Pancreas (tissue), 10 donors: Measurements from ENCODE around the gene VWA8. TPM values are rescaled to one million over a fixed set of nuclear protein-coding genes. Genes with fewer than 3 reads are reported as not detected.
A peak's percentile ranks its signal among the peaks of the same experiment; 100 is the strongest.

Source experiments
- ATAC-seq, 4 donors: fragments of 200-7000 bp; cut with Tn5 transposase; one replicate each; pipeline versions ENCODE4 v1.8.0 to v1.9.1; 2020; ENCODE audit warnings: mild to moderate bottlenecking in 4 of 4, moderate library complexity in 4 of 4
- DNase-seq, 6 donors: peaks; one replicate each; pipeline ENCODE4 v3.0.0-alpha.2; 2020
- FAIRE-seq: peaks from 2 replicates; lab custom pipeline; 2012; peaks lifted over from hg19 to GRCh38; lab: Jason Lieb, UNC
- H3K27ac ChIP-seq, 4 donors: fragments of 200-600 bp; sonication (generic); 1 replicate in 3 of 4; 2 replicates in 1 of 4; pipeline versions ENCODE4 v1.5.0 to v1.8.0; 2020
- H3K27me3 ChIP-seq, 4 donors: fragments of 200-600 bp; one replicate each; pipeline ENCODE4 v1.8.0; 2021
- H3K36me3 ChIP-seq, 3 donors: fragments of 200-600 bp; sonication (generic) in 1 of 3; one replicate each; pipeline versions ENCODE4 v1.5.0 to v1.8.0; 2020 to 2021
- H3K4me1 ChIP-seq, 3 donors: fragments of 200-600 bp; one replicate each; pipeline ENCODE4 v1.8.0; 2021
- H3K4me3 ChIP-seq, 4 donors: fragments of 200-600 bp; sonication (generic) in 2 of 4; one replicate each; pipeline versions ENCODE4 v1.5.0 to v1.8.0; 2020 to 2021
- H3K9me3 ChIP-seq, 4 donors: fragments of 200-600 bp; one replicate each; pipeline ENCODE4 v1.8.0; 2021
- WGBS, 2 donors: extraction: QIAGEN DNeasy Blood & Tissue Kit; methylation state at CpG; one replicate each; pipeline ENCODE4 v1.1.7; 2013; 5-methylcytosine and 5-hydroxymethylcytosine counted together
- intact Hi-C, 3 donors: fragments of 100-400 bp; cut with DNase I; formaldehyde crosslinking; loops; one replicate each; pipeline versions ENCODE4 v1.11.1 to v1.14.2; 2022
- polyA plus RNA-seq, 2 donors: library from polyadenylated mRNA; stranded (reverse); fragments of 200-250 nt; gene quantifications; one replicate each; pipeline ENCODE4 v1.2.3, GENCODE V29; 2013
- total RNA-seq, 6 donors: library from RNA; stranded (reverse); fragmentation: NEBNext Ultra II Directional in 4 of 6; extraction: Animal tissue kit (Norgen Biotek cat#: 25700) in 4 of 6; gene quantifications; one replicate each; pipeline versions ENCODE4 v1.2.1 to v1.2.4, GENCODE V29; 2021 to 2023
- TF ChIP-seq, protein P1 (sequence below), 4 donors: fragments of 200-600 bp; sonication (generic) in 3 of 4; IDR thresholded peaks; one replicate each; pipeline versions ENCODE4 v1.5.0 to v1.8.0; 2021; ENCODE audit warnings: antibody characterized with exemption in 4 of 4
- donor health status: healthy with polysubstance abuse.
- donor health status: DM: no; HTN: no; CAD: no; lungs with moderate emphysema.
- donor health status: DM: no; HTN: no; CAD: no.
- donor health status: control.
- donor health status: control.
- donor health status: Bipolar disorder and iron deficiency.
- donor health status: DM: yes; HTN: yes; CAD: no.
- donor health status: DM: no; HTN: no; CAD: no.
- donor health status: DM: no; HTN: no; CAD: no.
- donor health status: DM: yes; HTN: yes; CAD: no.

Gene VWA8
- total and polyA plus RNA-seq, 8 donors: 3.3 to 15.8 (median 9.2) TPM

DNA sequence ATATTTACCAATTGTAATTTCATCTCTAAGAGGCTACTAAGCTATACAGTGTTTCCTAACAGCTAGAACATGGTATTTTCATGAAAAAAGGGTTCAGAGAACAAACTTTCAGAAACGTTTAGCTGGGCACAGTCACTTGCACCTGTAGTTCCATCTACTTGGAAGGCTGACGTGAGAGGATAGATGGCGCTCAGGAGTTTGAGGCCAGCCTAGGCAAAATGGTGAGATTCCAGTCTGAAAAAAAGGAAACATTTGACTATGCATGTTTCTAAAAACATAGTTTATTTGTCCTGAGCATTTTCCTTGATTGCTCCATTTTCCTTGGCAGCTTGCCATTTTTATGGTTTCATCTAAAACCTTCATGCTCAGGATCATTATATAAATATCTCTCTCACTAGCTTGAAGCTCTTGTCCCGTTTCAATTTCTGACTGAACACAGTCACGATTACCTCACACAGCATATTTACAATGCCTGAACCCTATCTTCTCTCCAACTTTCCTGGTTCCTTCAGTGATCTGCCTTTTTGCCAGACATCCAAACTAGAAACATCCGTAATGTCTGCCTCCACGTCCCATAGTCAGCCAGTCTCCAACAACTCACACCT lies 302.8 kb downstream of the VWA8 start:
- intact Hi-C loops: no loop called here
- ATAC-seq (no peak), FAIRE-seq (no peak), DNase-seq (no peak)
- Histone ChIP-seq H3K36me3 (no peaks in the 10 kb centered on the region), H3K4me1 (no peaks in the 10 kb centered on the region), H3K27me3 (no peaks in the 10 kb centered on the region), H3K27ac (no peak overlapping the region), H3K4me3 (no peak overlapping the region), H3K9me3 (no peaks in the 10 kb centered on the region)
- WGBS, 2 donors: 74 to 78% methylated on average over 7 of the region's 7 CpGs
- TF ChIP-seq, protein P1, sequence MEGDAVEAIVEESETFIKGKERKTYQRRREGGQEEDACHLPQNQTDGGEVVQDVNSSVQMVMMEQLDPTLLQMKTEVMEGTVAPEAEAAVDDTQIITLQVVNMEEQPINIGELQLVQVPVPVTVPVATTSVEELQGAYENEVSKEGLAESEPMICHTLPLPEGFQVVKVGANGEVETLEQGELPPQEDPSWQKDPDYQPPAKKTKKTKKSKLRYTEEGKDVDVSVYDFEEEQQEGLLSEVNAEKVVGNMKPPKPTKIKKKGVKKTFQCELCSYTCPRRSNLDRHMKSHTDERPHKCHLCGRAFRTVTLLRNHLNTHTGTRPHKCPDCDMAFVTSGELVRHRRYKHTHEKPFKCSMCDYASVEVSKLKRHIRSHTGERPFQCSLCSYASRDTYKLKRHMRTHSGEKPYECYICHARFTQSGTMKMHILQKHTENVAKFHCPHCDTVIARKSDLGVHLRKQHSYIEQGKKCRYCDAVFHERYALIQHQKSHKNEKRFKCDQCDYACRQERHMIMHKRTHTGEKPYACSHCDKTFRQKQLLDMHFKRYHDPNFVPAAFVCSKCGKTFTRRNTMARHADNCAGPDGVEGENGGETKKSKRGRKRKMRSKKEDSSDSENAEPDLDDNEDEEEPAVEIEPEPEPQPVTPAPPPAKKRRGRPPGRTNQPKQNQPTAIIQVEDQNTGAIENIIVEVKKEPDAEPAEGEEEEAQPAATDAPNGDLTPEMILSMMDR (IDR thresholded peaks at IDR 0.05): no peak

- TF ChIP-seq, protein P1 (IDR thresholded peaks at IDR 0.05): no peak
- peaks cover 0 to 3% (median 0%) of the 10 kb centered on the region in 3 donors for H3K4me1 ChIP-seq
- no peaks in the 10 kb centered on the region for H3K27me3 ChIP-seq
- H3K9me3 ChIP-seq: no peaks in the 10 kb centered on the region
- no peak overlapping the region for H3K27ac ChIP-seq
- FAIRE-seq (no peak), ATAC-seq (no peak), DNase-seq (no peak)
- H3K4me3 ChIP-seq: no peak overlapping the region
- WGBS, 2 donors: 86 to 87% methylated on average over 6 of the region's 6 CpGs
- H3K36me3 ChIP-seq: no peaks in the 10 kb centered on the region
- intact Hi-C loops: no loop called here
Measured at GRCh38 chr13:41655997-41656396, 304.9 kb downstream of the VWA8 start.

DNA sequence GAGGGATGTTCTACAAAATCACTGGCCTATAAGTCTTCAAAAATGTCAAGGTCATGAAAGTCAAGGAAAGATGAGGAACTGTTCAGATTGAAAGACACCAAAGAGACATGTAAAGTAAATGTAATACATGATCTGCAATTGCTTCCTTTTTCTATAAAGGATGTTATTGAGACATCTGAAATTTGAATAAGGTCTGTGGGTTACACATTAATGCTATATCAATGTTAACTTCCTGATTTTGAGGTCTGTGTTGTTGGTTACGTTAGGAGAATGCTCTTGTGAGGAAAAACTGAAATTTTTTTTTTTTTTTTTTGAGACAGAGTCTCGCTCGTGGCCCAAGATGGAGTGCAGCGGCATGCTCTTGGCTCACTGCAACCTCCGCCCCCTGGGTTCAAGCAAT lies 306.1 kb downstream of the VWA8 start:
- Histone ChIP-seq H3K9me3 (no peaks in the 10 kb centered on the region), H3K4me1 (peaks cover 0 to 3% (median 0%) of the 10 kb centered on the region in 3 donors), H3K27me3 (no peaks in the 10 kb centered on the region), H3K4me3 (no peak overlapping the region), H3K36me3 (no peaks in the 10 kb centered on the region), H3K27ac (no peak overlapping the region)
- no peak for DNase-seq
- intact Hi-C loops: no loop called here
- FAIRE-seq: no peak
- ATAC-seq: no peak
- TF ChIP-seq, protein P1 (IDR thresholded peaks at IDR 0.05): no peak
- 85 to 94% methylated on average over 5 of the region's 5 CpGs for WGBS, 2 donors

- intact Hi-C loops: no loop called here
- ATAC-seq (peak; percentile 35 to 75 (median 68)), FAIRE-seq (peak; percentile 95), DNase-seq (no peak)
- H3K4me1 ChIP-seq: peaks cover 0 to 10% (median 3%) of the 10 kb centered on the region in 3 donors
- 38 to 41% methylated on average over 4 of the region's 4 CpGs for WGBS, 2 donors
- no peak overlapping the region for H3K4me3 ChIP-seq
- H3K27ac ChIP-seq: peak overlapping the region in 2 of 4 donors; percentile 0 to 22
- H3K36me3 ChIP-seq: no peaks in the 10 kb centered on the region
- no peaks in the 10 kb centered on the region for H3K9me3 ChIP-seq
- TF ChIP-seq, protein P1 (IDR thresholded peaks at IDR 0.05): peak in 3 of 4 donors; percentile 24 to 31 (median 29)
- no peaks in the 10 kb centered on the region for H3K27me3 ChIP-seq
Measured at GRCh38 chr13:41652735-41653361, 308.1 kb downstream of the VWA8 start.
